SK-N-SH (cell line): ENCODE data around the gene TSPAN32. TPM values are rescaled to one million over a fixed set of nuclear protein-coding genes. Genes with fewer than 3 reads are reported as not detected.

Source experiments
- CTCF ChIA-PET: fragments of 300-600, 350-600 bp; formaldehyde crosslinking; extraction: SDS; loops from one replicate; lab custom pipeline; 2021; lab: Yijun Ruan, JAX
- POLR2A ChIA-PET: fragments of 350-600 bp; sonication (Branson Sonifier 250); formaldehyde crosslinking; extraction: SDS; loops from one replicate; lab custom pipeline; 2020; ENCODE audit warnings: antibody characterized with exemption, inconsistent platforms; lab: Yijun Ruan, JAX
- DNase-seq: peaks from one replicate; pipeline ENCODE4 v3.0.0; 2012
- H2AFZ ChIP-seq: fragments of 200-600 bp; sonication (generic); 2 replicates; pipeline ENCODE4 v1.8.1; 2016; ENCODE audit warnings: antibody characterized with exemption, mild to moderate bottlenecking, low read depth
- H3F3A ChIP-seq: fragments of 200-600 bp; sonication (generic); replicated peaks from 2 replicates; pipeline ENCODE3; 2016; ENCODE audit warnings: antibody characterized with exemption, mild to moderate bottlenecking; ENCODE audit not compliant: insufficient read depth
- H3K27ac ChIP-seq, 2 experiments: fragments of 200-500 bp in 1 of 2; fragments of 200-600 bp in 1 of 2; sonication (Bioruptor generic) in 1 of 2; sonication (generic), shearing (Covaris generic) in 1 of 2; 2 replicates each; pipeline versions ENCODE4 v1.5.1 to v1.6.1; 2014 to 2016; ENCODE audit warnings: low read depth in 2 of 2, inconsistent platforms in 1 of 2, low read length in 1 of 2, mild to moderate bottlenecking in 1 of 2, mixed read lengths in 1 of 2
- H3K27me3 ChIP-seq: fragments of 200-600 bp; sonication (generic), shearing (Covaris generic); 2 replicates; pipeline ENCODE4 v1.6.1; 2016; ENCODE audit warnings: mixed run types; ENCODE audit not compliant: insufficient read depth
- H3K36me3 ChIP-seq, 2 experiments: fragments of 200-500 bp in 1 of 2; fragments of 200-600 bp in 1 of 2; sonication (Bioruptor generic) in 1 of 2; sonication (generic) in 1 of 2; replicated peaks in 1 of 2; 2 replicates each; pipeline versions ENCODE3 to v1.5.1; 2014 to 2016; ENCODE audit warnings: low read length in 1 of 2, mild to moderate bottlenecking in 1 of 2; ENCODE audit not compliant: insufficient read depth in 2 of 2, control insufficient read depth in 1 of 2
- H3K4me1 ChIP-seq, 2 experiments: fragments of 200-500 bp in 1 of 2; fragments of 200-600 bp in 1 of 2; sonication (Bioruptor generic) in 1 of 2; sonication (generic), shearing (Covaris generic) in 1 of 2; 2 replicates each; pipeline versions ENCODE4 v1.5.1 to v1.6.1; 2014 to 2016; ENCODE audit warnings: low read depth in 1 of 2, low read length in 1 of 2, mixed run types in 1 of 2; ENCODE audit not compliant: insufficient read depth in 2 of 2, control insufficient read depth in 1 of 2
- H3K4me2 ChIP-seq: fragments of 200-600 bp; sonication (generic), shearing (Covaris generic); 2 replicates; pipeline ENCODE4 v1.6.1; 2017; ENCODE audit warnings: mixed run types
- H3K4me3 ChIP-seq, 2 experiments: fragments of 200-500 bp in 1 of 2; fragments of 200-600 bp in 1 of 2; sonication (Bioruptor generic) in 1 of 2; sonication (generic), shearing (Covaris generic) in 1 of 2; 2 replicates each; pipeline versions ENCODE4 v1.5.1 to v1.8.1; 2014 to 2016; ENCODE audit warnings: low read depth in 2 of 2, inconsistent platforms in 1 of 2, low read length in 1 of 2, mild to moderate bottlenecking in 1 of 2, mixed read lengths in 1 of 2, moderate library complexity in 1 of 2
- H3K79me2 ChIP-seq: fragments of 200-600 bp; sonication (generic); 2 replicates; pipeline ENCODE4 v1.8.1; 2017; ENCODE audit warnings: mild to moderate bottlenecking; ENCODE audit not compliant: insufficient read depth
- H3K9ac ChIP-seq: fragments of 200-600 bp; sonication (generic); 2 replicates; pipeline ENCODE4 v1.6.1; 2017; ENCODE audit warnings: mixed run types
- H3K9me2 ChIP-seq: fragments of 200-600 bp; sonication (generic); 2 replicates; pipeline ENCODE4 v1.6.1; 2017; ENCODE audit warnings: mixed run types
- H3K9me3 ChIP-seq: fragments of 200-600 bp; sonication (generic); 2 replicates; pipeline ENCODE4 v1.6.1; 2017; ENCODE audit warnings: mixed run types, mild to moderate bottlenecking, moderate library complexity
- H4K20me1 ChIP-seq: fragments of 200-600 bp; sonication (generic); 2 replicates; pipeline ENCODE4 v1.6.1; 2017; ENCODE audit warnings: mild to moderate bottlenecking, mixed run types; ENCODE audit not compliant: insufficient read depth
- ELF1 ChIP-seq: IDR thresholded peaks from 2 replicates; pipeline ENCODE4 v1.4.0; 2012
- FOSL2 ChIP-seq: IDR thresholded peaks from 2 replicates; pipeline ENCODE4 v1.4.0; 2012; ENCODE audit warnings: low read depth, mild to moderate bottlenecking, moderate library complexity, borderline replicate concordance
- FOXM1 ChIP-seq: IDR thresholded peaks from 2 replicates; pipeline ENCODE4 v1.4.0; 2012; ENCODE audit warnings: low read depth, mild to moderate bottlenecking
- GABPA ChIP-seq: IDR thresholded peaks from 2 replicates; pipeline ENCODE4 v1.4.0; 2012; ENCODE audit warnings: low read depth, mild to moderate bottlenecking
- GATA2 ChIP-seq: sonication (generic); formaldehyde crosslinking; IDR thresholded peaks from 2 replicates; pipeline ENCODE4 v1.5.0; 2020; ENCODE audit warnings: mild to moderate bottlenecking, missing genetic modification reagents
- IRF3 ChIP-seq: fragments of 150-350 bp; IDR thresholded peaks from 2 replicates; pipeline ENCODE4 v1.6.1; 2016; ENCODE audit warnings: mild to moderate bottlenecking, low read depth, low read length
- JUND ChIP-seq: IDR thresholded peaks from 2 replicates; pipeline ENCODE4 v1.4.0; 2012
- MAX ChIP-seq: IDR thresholded peaks from 2 replicates; pipeline ENCODE4 v1.4.0; 2012; ENCODE audit warnings: low read depth
- MEF2A ChIP-seq: IDR thresholded peaks from 2 replicates; pipeline ENCODE4 v1.4.0; 2012; ENCODE audit warnings: low read depth, borderline replicate concordance
- NRF1 ChIP-seq: IDR thresholded peaks from 2 replicates; pipeline ENCODE4 v1.6.1; 2012; ENCODE audit warnings: low read depth, mild to moderate bottlenecking, low read length
- PBX3 ChIP-seq: IDR thresholded peaks from 2 replicates; pipeline ENCODE4; 2012
- RCOR1 ChIP-seq: fragments of 150-350 bp; IDR thresholded peaks from 2 replicates; pipeline ENCODE4 v1.6.1; 2017; ENCODE audit warnings: antibody characterized with exemption, low read length
- RFX5 ChIP-seq: IDR thresholded peaks from 2 replicates; pipeline ENCODE4 v1.6.1; 2012; ENCODE audit warnings: mild to moderate bottlenecking, improper control_type of control experiment, low read length
- SIN3A ChIP-seq: IDR thresholded peaks from 2 replicates; pipeline ENCODE4 v1.6.1; 2012; ENCODE audit warnings: low read depth, mild to moderate bottlenecking, low read length, moderate library complexity, borderline replicate concordance
- SMC3 ChIP-seq: IDR thresholded peaks from 2 replicates; pipeline ENCODE4 v1.6.1; 2012; ENCODE audit warnings: low read depth, low read length, improper control_type of control experiment
- TCF12 ChIP-seq: IDR thresholded peaks from 2 replicates; pipeline ENCODE4 v1.4.0; 2012
- TEAD4 ChIP-seq: IDR thresholded peaks from 2 replicates; pipeline ENCODE4 v1.4.0; 2012; ENCODE audit warnings: mild to moderate bottlenecking, borderline replicate concordance; ENCODE audit not compliant: insufficient read depth
- USF1 ChIP-seq: IDR thresholded peaks from 2 replicates; pipeline ENCODE4 v1.4.0; 2012; ENCODE audit warnings: low read depth, borderline replicate concordance
- YY1 ChIP-seq: IDR thresholded peaks from 2 replicates; pipeline ENCODE4 v1.4.0; 2012; ENCODE audit warnings: low read depth, mild to moderate bottlenecking
- ZBTB33 ChIP-seq: IDR thresholded peaks from 2 replicates; pipeline ENCODE4 v1.4.0; 2012; ENCODE audit warnings: low read depth, borderline replicate concordance
- WGBS: methylation state at CpG from one replicate; pipeline ENCODE4 v1.1.6; 2017; ENCODE audit warnings: low lambda C conversion rate; 5-methylcytosine and 5-hydroxymethylcytosine counted together
- polyA plus RNA-seq, 3 experiments: library from polyadenylated mRNA; depleted of rRNA; stranded (reverse); fragments of >200 nt; gene quantifications; 2 replicates each; pipeline ENCODE4 v1.2.3, GENCODE V29; 2012

Gene TSPAN32
- polyA plus RNA-seq, 1 of the 3 experiments (the other 2 are of a cell fraction) = 0.12 TPM

- DNase-seq = peak; percentile 35
- H2AFZ ChIP-seq = peak overlapping the region; percentile 86
- H3K9ac ChIP-seq = peak overlapping the region; percentile 69
- POLR2A ChIA-PET = interaction anchor here (0.7 to 1.3 kb wide), 5 partner anchors 93 to 114 kb away, joined by 3 to 4 read pairs (median 4); partner anchors contain the start of gene TSSC4
- peaks cover 4% of the 10 kb centered on the region for H3F3A ChIP-seq
- no peaks in the 10 kb centered on the region for H3K9me2 ChIP-seq
- no peak overlapping the region; a peak in 1 of 4 replicates for H3K4me3 ChIP-seq
- H3K4me2 ChIP-seq = peak overlapping the region; percentile 72
- TF ChIP-seq GABPA (0 out of 2 replicates have a peak, but pooled peaks have one; percentile 25), FOXM1 (no peak)
- peak overlapping the region; percentile 82 to 87 for H3K27ac ChIP-seq
- no peaks in the 10 kb centered on the region for H3K79me2 ChIP-seq
- H3K36me3 ChIP-seq = no peaks in the 10 kb centered on the region
- no peaks in the 10 kb centered on the region for H3K9me3 ChIP-seq
- peaks cover 12 to 48% of the 10 kb centered on the region in 2 experiments; a peak in 3 of 4 replicates for H3K4me1 ChIP-seq
- H3K27me3 ChIP-seq = no peaks in the 10 kb centered on the region
- WGBS = 58% methylated on average over 11 of the region's 12 CpGs
- CTCF ChIA-PET = interaction anchor here (0.8 to 13.9 kb wide), 22 partner anchors 11 to 596 kb away, joined by 3 to 318 read pairs (median 6); partner anchors contain the start of genes CD81 and TSSC4
- no peaks in the 10 kb centered on the region for H4K20me1 ChIP-seq
Observed at GRCh38 chr11:2305788-2306451, 4.1 kb downstream of the TSPAN32 start.

- H3F3A ChIP-seq = peaks cover 4% of the 10 kb centered on the region
- no peaks in the 10 kb centered on the region for H3K79me2 ChIP-seq
- no peaks in the 10 kb centered on the region for H3K9me2 ChIP-seq
- H4K20me1 ChIP-seq = no peaks in the 10 kb centered on the region
- H2AFZ ChIP-seq = peak overlapping the region; percentile 86
- H3K36me3 ChIP-seq = no peaks in the 10 kb centered on the region
- H3K9ac ChIP-seq = peak overlapping the region; percentile 69
- peak; percentile 46 for DNase-seq
- no peak overlapping the region for H3K4me3 ChIP-seq
- no peaks in the 10 kb centered on the region for H3K9me3 ChIP-seq
- 22% methylated on average over 4 of the region's 4 CpGs for WGBS
- H3K4me1 ChIP-seq = peaks cover 12 to 48% of the 10 kb centered on the region in 2 experiments; a peak in 3 of 4 replicates
- peak overlapping the region; percentile 72 for H3K4me2 ChIP-seq
- peak overlapping the region; percentile 82 to 87 for H3K27ac ChIP-seq
- ChIA-PET POLR2A (interaction anchor here (0.6 to 1.3 kb wide), 3 partner anchors 97 to 114 kb away, joined by 3 to 4 read pairs (median 3); no protein-coding TSS in a partner anchor), CTCF (interaction anchor here (0.8 to 13.9 kb wide), 12 partner anchors 10 to 226 kb away, joined by 3 to 318 read pairs (median 20); partner anchors contain the start of genes CD81 and TSSC4)
- no peaks in the 10 kb centered on the region for H3K27me3 ChIP-seq
- TF ChIP-seq PBX3 (peak; percentile 96), USF1 (no peak), NRF1 (no peak), GABPA (no peak), TCF12 (peak; percentile 98), SIN3A (no peak), MEF2A (no peak), TEAD4 (no peak), FOSL2 (no peak), ZBTB33 (no peak), ELF1 (no peak), SMC3 (no peak), FOXM1 (no peak), YY1 (peak; percentile 50; the same call in 1 of the 2 replicates), MAX (peak; percentile 43; the same call in 1 of the 2 replicates), GATA2 (CRISPR knock-in tag) (no peak), JUND (no peak; the same call in 1 of the 2 replicates), IRF3 (no peak), RFX5 (no peak), RCOR1 (no peak)
Observed at GRCh38 chr11:2306452-2306823, 4.6 kb downstream of the TSPAN32 start.
